Keratinocyte (primary cell): Measurements from ENCODE around the gene RND3.

ENCODE experiments used
- CTCF ChIP-seq, 3 experiments: IDR thresholded peaks in 1 of 3; conservative IDR thresholded peaks in 1 of 3; optimal IDR thresholded peaks in 1 of 3; 2 replicates in 2 of 3; 3 replicates in 1 of 3; pipeline versions ENCODE3 to v1.5.1; 2011; ENCODE audit warnings: low read length in 3 of 3, mild to moderate bottlenecking in 3 of 3, moderate library complexity in 2 of 3, control low read depth in 1 of 3, inconsistent platforms in 1 of 3; ENCODE audit not compliant: insufficient read depth in 2 of 3; ENCODE audit errors: extremely low read depth in 1 of 3
- EZH2 ChIP-seq: IDR thresholded peaks from one replicate; pipeline ENCODE4 v1.6.1; 2012; ENCODE audit warnings: inconsistent platforms, mild to moderate bottlenecking, low read length, moderate library complexity

GRCh38 chr2:150470435-150470834, 17.0 kb downstream of the RND3 start:
- TF ChIP-seq CTCF (optimal IDR thresholded peaks at IDR 0.05 in 1 of 3, IDR thresholded peaks at IDR 0.05 in 1 of 3, conservative IDR thresholded peaks at IDR 0.05 in 1 of 3; ENCODE audit: extremely low read depth in 1 of 3, insufficient read depth in 2 of 3, low read length in 3 of 3): no peak
- TF ChIP-seq EZH2: no peak
